Embryonic facial prominence (tissue), 1 donor: ENCODE results near the gene TPT1.
"Not testable (repeated sequence)": the region's sequence is repeated elsewhere in the genome, so short reads cannot be mapped to it uniquely, and the experiment has no call there.

Experiments used
- DNase-seq: peaks from one replicate; pipeline ENCODE4 v3.0.0-alpha.2; 2016; ENCODE audit errors: extremely low spot score

Gene TPT1

DNA sequence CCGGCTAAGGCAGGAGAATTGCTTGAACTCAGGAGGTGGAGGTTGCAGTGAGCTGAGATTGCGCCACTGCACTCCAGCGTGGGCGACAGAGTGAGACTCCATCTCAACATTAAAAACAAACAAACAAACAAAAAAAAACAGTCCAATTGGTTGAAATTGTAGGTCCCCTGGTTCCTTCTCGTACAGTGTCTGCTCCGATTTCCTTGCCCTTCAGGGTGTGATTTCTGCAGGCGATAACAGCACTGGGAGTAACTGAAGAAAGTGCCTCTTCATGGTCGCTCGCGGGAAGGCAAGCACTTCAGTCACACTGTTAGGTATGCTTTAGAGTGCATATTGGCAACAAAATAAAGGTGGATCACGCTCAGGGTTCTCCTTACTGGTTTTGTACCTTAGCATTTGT is 39.7 kb downstream of the TPT1 start:
- no peak for DNase-seq

GRCh38 chr13:45300190-45300985 is 40.6 kb downstream of the TPT1 start:
- DNase-seq, result no peak

DNA sequence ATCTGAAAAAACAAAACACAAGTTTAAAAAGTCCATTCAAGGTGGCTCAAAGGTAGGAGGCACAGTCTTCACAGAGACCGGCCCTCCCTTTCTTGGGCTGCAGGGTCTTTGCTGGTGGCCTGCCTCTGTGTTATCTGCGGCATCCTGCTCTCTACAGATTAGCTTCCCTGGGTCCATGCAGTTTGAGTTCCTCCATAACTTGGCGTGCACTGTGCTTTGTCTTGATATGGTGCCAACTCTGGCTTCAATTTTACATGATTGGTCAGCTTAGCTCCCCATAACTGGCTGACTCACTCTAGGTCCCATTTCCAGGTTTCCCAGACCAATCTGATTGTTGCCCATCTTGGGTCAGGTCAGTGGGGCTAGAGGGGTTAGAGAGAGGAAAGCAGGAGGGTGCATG is 41.8 kb downstream of the TPT1 start:
- no peak for DNase-seq

GRCh38 chr13:45298550-45298949 is 42.4 kb downstream of the TPT1 start:
- DNase-seq, result not testable (repeated sequence)

- DNase-seq, result no peak
These were observed 42.8 kb downstream of the TPT1 start for GRCh38 chr13:45298206-45298505.

- no peak for DNase-seq
These were observed 43.4 kb downstream of the TPT1 start for GRCh38 chr13:45297456-45298205.

DNA sequence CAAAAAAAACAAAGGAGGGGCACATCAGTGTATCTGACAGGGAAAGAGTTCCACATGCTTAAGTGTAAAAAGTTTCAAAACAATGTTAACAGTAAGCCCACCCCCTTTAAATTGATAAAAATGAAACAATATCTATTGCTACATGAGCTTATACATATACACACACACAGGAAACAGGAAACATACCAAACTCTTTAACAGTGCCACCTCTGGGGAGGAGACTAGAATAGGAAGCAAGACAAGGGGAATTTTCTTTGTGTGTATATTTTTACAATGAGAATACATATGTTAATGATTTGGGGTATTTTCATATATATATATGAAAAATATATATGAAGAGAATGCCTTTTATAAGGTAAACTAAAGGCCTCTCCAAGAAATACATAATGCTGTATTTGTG is 44.7 kb downstream of the TPT1 start:
- no peak for DNase-seq

DNA sequence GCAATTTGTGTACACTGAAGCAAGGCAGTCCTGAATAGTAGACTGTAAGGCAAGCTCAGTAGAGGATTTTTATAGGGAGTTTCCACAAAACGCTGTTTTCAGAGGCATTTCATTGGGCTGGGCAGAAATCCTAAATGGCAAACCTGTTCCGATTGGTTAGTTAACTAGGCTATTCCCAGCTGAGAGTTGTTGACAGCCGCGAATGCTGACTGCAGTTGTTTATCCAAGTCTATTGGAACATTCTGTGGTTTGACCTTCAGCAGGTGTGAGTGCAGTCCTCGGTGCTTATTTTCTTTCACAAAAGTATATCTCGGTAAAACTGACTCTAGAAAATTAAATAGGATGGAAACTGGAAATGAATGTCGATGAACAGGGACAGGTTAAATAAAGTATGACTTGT is 45.4 kb downstream of the TPT1 start:
- no peak for DNase-seq

DNA sequence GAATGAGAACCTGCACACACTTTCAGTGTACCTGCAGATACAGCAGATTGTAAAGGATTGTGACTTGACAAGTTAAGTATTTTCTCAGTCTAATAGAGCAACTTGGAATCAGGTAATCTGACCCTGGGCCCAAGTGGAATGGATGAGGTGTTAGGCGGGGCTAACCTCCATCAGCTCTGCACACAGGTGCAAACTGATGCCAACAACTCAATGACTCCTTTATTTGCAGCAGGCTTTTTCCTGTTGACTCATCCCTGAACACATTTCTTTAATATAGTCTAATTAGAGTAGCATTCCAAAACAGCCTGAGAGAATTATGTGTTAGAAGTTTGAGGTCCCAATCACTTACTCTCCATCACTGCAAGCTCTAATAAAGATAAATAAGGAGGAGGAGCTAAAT is 48.8 kb downstream of the TPT1 start:
- DNase-seq, result no peak

DNA sequence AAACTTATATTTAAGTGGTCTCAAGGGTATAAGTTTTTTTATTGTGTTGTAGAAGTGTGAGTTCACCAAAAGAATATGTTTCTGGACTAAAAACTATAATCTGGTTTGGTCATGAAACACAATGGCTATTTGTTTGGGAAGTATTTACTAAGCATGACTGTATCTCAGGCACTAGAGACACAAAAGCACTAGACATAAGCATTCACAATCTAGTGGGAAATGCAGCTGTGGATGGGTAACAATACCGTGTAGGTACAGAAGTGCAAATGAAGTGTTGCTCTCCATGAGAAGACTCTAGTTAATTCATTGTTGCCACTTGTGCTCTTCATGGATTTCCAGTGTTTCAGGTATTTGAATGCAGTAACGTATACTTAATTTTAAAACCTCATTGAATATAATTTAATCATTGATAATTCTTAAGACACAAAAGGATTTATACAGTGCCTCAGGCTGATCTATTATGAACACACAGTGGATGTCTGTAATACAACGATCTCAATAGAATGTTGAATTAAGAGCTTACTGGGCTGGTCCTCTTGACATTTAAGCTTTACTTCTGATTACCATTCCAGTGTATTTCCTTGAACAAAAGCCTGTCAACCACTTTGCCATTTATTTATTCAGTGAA is 50.9 kb downstream of the TPT1 start:
- DNase-seq, result no peak
